Vagina (tissue), 2 donors: ENCODE results near the gene VDAC2. TPM values are rescaled to one million over a fixed set of nuclear protein-coding genes. Genes with fewer than 3 reads are reported as not detected.

Source experiments
- DNase-seq, 2 donors: peaks; one replicate each; pipeline ENCODE4 v3.0.0-alpha.2; 2017; ENCODE audit errors: extremely low spot score in 2 of 2
- H3K27ac ChIP-seq: fragments of 200-600 bp; sonication (generic); one replicate; pipeline ENCODE4 v1.5.1; 2019
- H3K27me3 ChIP-seq: fragments of 200-600 bp; sonication (generic); one replicate; pipeline ENCODE4 v1.5.1; 2019
- H3K36me3 ChIP-seq, 2 donors: fragments of 200-600 bp; sonication (generic); one replicate each; pipeline ENCODE4 v1.5.1; 2017 to 2019
- H3K4me1 ChIP-seq: fragments of 200-600 bp; sonication (generic); one replicate; pipeline ENCODE4 v1.5.1; 2019
- H3K4me3 ChIP-seq, 2 donors: fragments of 200-600 bp; sonication (generic); 1 replicate in 1 of 2; 2 replicates in 1 of 2; pipeline ENCODE4 v1.5.1; 2016 to 2019
- H3K9me3 ChIP-seq: fragments of 200-600 bp; sonication (generic); one replicate; pipeline ENCODE4 v1.5.1; 2019
- POLR2A ChIP-seq, 2 donors: fragments of 450-650 bp; IDR thresholded peaks; one replicate each; pipeline ENCODE4 v1.6.1; 2017; ENCODE audit warnings: antibody characterized with exemption in 2 of 2, mild to moderate bottlenecking in 2 of 2, moderate library complexity in 2 of 2
- POLR2AphosphoS5 ChIP-seq, 2 donors: sonication (generic); formaldehyde crosslinking; IDR thresholded peaks; one replicate each; pipeline ENCODE4 v1.9.0; 2017; ENCODE audit warnings: antibody characterized with exemption in 2 of 2, mild to moderate bottlenecking in 2 of 2, low read depth in 1 of 2; ENCODE audit not compliant: insufficient read depth in 1 of 2
- intact Hi-C: fragments of 100-400 bp; cut with DNase I; formaldehyde crosslinking; loops from one replicate; pipeline ENCODE4 v1.15.1; 2023
- total RNA-seq: library from RNA; depleted of rRNA; stranded (reverse); fragments of >200 nt; gene quantifications from one replicate; pipeline ENCODE4 v1.2.3, GENCODE V29; 2016
- TF ChIP-seq, protein P1 (sequence below), 3 experiments: fragments of 450-650 bp in 2 of 3; fragments of 200-600 bp in 1 of 3; sonication (generic) in 1 of 3; IDR thresholded peaks; one replicate each; pipeline ENCODE4 v1.5.1; 2017 to 2019; ENCODE audit warnings: antibody characterized with exemption in 3 of 3, mild to moderate bottlenecking in 2 of 3, moderate library complexity in 2 of 3

The VDAC2 gene
- total RNA-seq, 1 donor from 2014 or later, result 127 TPM

DNA sequence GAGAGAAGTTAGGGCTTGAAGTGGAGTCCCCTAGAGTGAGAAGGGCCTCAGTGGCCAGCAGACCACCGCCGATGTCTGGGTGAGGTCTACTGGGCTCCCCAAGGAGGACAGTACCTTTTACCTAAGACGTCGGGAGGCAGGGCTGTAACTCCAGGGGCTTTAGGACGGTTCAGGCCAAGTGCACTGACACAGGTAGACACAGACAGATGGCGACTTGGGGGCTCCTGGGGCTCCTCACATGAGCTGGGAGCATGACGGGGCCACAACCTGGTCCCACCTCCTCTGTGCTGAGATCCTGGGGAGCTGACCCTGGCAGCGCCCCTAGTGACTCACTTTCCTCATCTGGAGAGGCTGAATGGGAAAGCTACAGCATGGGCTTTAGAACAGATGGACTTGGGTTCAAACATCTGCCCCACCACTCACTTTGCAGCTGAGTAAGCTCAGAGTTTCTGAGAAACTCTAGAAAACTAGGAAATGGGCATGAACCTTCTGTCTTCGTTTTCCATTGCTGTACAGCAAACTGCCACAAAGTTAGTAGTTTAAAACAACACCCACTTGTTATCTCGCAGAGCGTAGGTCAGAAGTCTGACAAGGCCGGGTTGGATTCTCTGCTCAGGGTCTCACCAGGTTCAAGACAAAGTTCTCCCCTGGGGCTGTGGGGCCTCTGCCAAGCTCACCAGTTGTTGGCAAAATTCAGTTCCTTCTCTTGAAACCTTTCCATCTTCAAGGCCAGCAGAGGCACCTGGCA, 29.9 kb downstream of the VDAC2 start:
- Histone ChIP-seq H3K27ac (no peak overlapping the region), H3K36me3 (no peaks in the 10 kb centered on the region), H3K9me3 (no peaks in the 10 kb centered on the region), H3K4me1 (peaks cover 13% of the 10 kb centered on the region), H3K27me3 (no peaks in the 10 kb centered on the region), H3K4me3 (no peak overlapping the region)
- intact Hi-C loops, result no loop called here
- no peak for DNase-seq
- TF ChIP-seq POLR2AphosphoS5 (IDR thresholded peaks at IDR 0.05; ENCODE audit: insufficient read depth in 1 of 2, low read depth in 1 of 2) (no peak), POLR2A (IDR thresholded peaks at IDR 0.05) (no peak)
- TF ChIP-seq, protein P1, sequence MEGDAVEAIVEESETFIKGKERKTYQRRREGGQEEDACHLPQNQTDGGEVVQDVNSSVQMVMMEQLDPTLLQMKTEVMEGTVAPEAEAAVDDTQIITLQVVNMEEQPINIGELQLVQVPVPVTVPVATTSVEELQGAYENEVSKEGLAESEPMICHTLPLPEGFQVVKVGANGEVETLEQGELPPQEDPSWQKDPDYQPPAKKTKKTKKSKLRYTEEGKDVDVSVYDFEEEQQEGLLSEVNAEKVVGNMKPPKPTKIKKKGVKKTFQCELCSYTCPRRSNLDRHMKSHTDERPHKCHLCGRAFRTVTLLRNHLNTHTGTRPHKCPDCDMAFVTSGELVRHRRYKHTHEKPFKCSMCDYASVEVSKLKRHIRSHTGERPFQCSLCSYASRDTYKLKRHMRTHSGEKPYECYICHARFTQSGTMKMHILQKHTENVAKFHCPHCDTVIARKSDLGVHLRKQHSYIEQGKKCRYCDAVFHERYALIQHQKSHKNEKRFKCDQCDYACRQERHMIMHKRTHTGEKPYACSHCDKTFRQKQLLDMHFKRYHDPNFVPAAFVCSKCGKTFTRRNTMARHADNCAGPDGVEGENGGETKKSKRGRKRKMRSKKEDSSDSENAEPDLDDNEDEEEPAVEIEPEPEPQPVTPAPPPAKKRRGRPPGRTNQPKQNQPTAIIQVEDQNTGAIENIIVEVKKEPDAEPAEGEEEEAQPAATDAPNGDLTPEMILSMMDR (IDR thresholded peaks at IDR 0.05), result no peak

DNA sequence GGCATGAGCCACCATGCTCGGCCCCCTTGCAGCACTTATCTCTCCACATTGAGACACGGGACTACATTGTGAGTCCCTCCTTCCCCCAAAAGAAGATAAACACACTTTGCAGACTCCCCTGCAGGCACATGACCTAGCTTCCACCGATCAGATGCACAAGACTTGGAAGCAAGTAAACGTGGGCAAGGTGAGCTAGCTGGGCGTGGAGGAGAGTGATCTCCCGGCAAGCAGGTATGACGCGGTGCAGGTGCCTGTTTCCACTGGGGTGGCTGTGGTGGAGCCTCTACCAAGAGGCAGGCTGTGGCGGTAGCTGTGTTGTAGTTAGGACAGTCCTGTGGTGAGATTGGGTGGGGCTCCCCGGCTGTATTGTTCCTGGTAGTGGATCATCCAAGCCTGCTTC, 32.8 kb downstream of the VDAC2 start:
- intact Hi-C loops, result no loop called here
- Histone ChIP-seq H3K36me3 (no peaks in the 10 kb centered on the region), H3K27me3 (no peaks in the 10 kb centered on the region), H3K4me1 (peaks cover 24% of the 10 kb centered on the region), H3K9me3 (no peaks in the 10 kb centered on the region), H3K4me3 (no peak overlapping the region), H3K27ac (no peak overlapping the region)
- no peak for DNase-seq
- TF ChIP-seq, protein P1 (IDR thresholded peaks at IDR 0.05), result no peak
- TF ChIP-seq POLR2AphosphoS5 (IDR thresholded peaks at IDR 0.05; ENCODE audit: insufficient read depth in 1 of 2, low read depth in 1 of 2), result peak in 1 of 2 donors; percentile 15

DNA sequence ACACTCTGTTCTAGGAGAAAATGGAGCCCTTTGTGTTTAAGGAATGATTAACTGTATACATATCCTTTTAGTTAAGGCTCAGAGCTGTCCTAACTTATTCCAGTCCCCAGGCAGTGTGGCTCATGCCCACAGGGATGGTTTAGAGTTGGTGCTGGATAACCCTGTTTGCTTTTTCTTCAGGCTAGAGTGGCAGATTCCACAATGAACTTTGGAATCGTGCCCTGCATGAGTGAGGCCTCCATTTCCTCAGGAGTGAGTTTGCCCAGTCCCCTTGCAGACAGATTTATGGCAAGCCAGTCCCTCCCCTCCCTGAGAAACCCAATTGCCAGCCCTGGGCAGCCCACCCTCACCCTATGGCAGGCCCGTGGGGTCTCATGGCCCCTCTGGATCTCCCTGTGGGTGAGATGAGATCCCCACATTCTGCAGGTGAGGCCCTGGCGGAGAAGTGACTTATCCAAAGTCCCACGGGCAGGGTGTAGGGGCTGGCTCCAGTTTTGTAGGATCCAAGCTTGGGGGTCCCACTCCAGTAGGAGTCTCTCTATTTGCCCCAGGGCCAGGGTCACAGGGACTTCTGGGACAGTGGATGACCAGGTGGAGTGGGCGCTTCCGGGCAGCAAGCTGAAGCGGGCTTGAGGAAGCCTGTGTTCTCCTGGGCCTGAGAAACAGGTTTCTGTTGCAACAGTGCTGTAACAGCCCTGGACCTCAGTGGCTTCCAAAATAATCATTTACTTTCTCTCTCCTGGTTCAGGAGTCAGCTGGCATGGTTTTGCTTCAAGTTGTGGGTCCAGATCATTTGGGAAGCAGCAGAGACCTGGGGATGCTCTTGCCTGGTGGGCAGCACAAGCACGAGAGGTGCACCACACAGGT, 34.1 kb downstream of the VDAC2 start:
- peak overlapping the region; percentile 17 for H3K27ac ChIP-seq
- no peak for DNase-seq
- intact Hi-C loops, result no loop called here

DNA sequence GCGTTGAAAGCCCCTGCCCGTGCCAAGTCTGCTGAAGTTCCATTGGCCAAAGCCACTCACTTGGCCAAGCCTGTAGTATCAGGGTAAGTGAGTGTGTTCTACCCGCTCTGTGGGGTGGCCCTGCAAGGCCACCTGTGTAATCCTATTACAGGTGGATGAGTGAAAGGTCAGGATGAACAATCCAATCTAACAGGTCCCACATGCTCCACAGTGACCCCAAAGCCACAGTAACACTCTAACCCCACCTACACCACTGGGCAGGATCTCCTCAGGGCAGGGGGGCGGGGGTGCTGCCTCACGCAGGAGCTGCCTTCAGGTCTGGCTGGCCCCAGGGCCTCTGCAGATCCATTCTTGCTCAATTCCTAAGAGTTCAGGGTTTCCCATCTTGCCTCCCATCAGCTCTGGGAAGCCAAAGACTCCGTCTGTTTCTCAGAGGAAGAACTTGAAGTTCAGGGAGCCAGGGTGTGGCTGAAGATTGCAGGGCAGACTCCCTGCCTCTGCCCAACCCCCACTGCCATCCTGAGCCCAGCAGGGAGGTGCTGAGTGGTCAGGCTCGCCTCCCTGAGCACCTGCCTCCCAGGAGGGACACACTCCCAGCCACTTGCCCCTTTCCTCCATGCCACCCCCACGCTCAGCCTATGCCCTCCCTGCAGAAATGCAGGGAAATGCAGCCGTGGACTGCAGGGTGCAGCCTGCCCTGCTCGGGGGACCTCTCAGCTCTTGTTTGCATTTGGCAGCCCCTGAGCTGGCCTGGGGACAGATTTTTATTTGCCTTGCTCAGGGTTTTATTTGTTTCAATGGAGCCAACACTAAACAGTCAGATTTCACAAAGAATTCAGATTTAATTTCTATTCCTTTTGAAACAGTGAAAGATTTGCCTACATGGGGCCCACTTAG, 35.0 kb downstream of the VDAC2 start:
- DNase-seq, result no peak
- H3K4me1 ChIP-seq, result peaks cover 24% of the 10 kb centered on the region

More for the DNA sequence above, 34.1 kb downstream of the VDAC2 start:
- Histone ChIP-seq H3K4me3 (no peak overlapping the region), H3K27me3 (no peaks in the 10 kb centered on the region), H3K36me3 (no peaks in the 10 kb centered on the region), H3K4me1 (peaks cover 24% of the 10 kb centered on the region), H3K9me3 (no peaks in the 10 kb centered on the region)
- TF ChIP-seq POLR2A (IDR thresholded peaks at IDR 0.05) (no peak), POLR2AphosphoS5 (IDR thresholded peaks at IDR 0.05; ENCODE audit: insufficient read depth in 1 of 2, low read depth in 1 of 2) (no peak)
- TF ChIP-seq, protein P1 (IDR thresholded peaks at IDR 0.05), result no peak

More for the DNA sequence above, 35.0 kb downstream of the VDAC2 start:
- Histone ChIP-seq H3K36me3 (no peaks in the 10 kb centered on the region), H3K27ac (peak overlapping the region; percentile 17), H3K9me3 (no peaks in the 10 kb centered on the region), H3K27me3 (no peaks in the 10 kb centered on the region), H3K4me3 (no peak overlapping the region)
- no peak for TF ChIP-seq POLR2A (IDR thresholded peaks at IDR 0.05)
- peak in 1 of 2 donors; percentile 10 for TF ChIP-seq POLR2AphosphoS5 (IDR thresholded peaks at IDR 0.05; ENCODE audit: insufficient read depth in 1 of 2, low read depth in 1 of 2)
- TF ChIP-seq, protein P1 (IDR thresholded peaks at IDR 0.05), result no peak
- intact Hi-C loops, result no loop called here
